Liver (tissue), 9 donors: ENCODE data around the gene IL21R. TPM values are rescaled to one million over a fixed set of nuclear protein-coding genes. Genes with fewer than 3 reads are reported as not detected.

ENCODE experiments used
- DNase-seq: peaks from one replicate; pipeline ENCODE4 v3.0.0-alpha.2; 2017; ENCODE audit warnings: low spot score
- H3K27ac ChIP-seq, 2 donors: one replicate each; pipeline ENCODE4 v1.7.0; 2013; ENCODE audit warnings: inconsistent platforms in 2 of 2, low read length in 2 of 2, control low read depth in 1 of 2, low read depth in 1 of 2, mild to moderate bottlenecking in 1 of 2
- H3K27me3 ChIP-seq, 4 donors: one replicate each; pipeline versions ENCODE4 v1.6.1 to v1.7.0; 2013; ENCODE audit warnings: low read length in 3 of 4, inconsistent platforms in 1 of 4, mild to moderate bottlenecking in 1 of 4, moderate library complexity in 1 of 4; ENCODE audit not compliant: control insufficient read depth in 4 of 4, insufficient read depth in 4 of 4
- H3K36me3 ChIP-seq, 4 donors: one replicate each; pipeline versions ENCODE4 v1.6.1 to v1.7.0; 2013; ENCODE audit warnings: low read length in 3 of 4, mild to moderate bottlenecking in 3 of 4, low read depth in 1 of 4, moderate library complexity in 1 of 4; ENCODE audit not compliant: control insufficient read depth in 4 of 4, insufficient read depth in 3 of 4
- H3K4me1 ChIP-seq, 4 donors: one replicate each; pipeline versions ENCODE4 v1.6.1 to v1.7.0; 2013; ENCODE audit warnings: low read length in 3 of 4, mild to moderate bottlenecking in 3 of 4, moderate library complexity in 1 of 4; ENCODE audit not compliant: control insufficient read depth in 4 of 4, insufficient read depth in 4 of 4
- H3K4me3 ChIP-seq, 3 donors: one replicate each; pipeline versions ENCODE4 v1.6.1 to v1.7.0; 2013; ENCODE audit warnings: low read length in 3 of 3, control low read depth in 1 of 3, low read depth in 1 of 3, mild to moderate bottlenecking in 1 of 3
- H3K9ac ChIP-seq, 2 donors: one replicate each; pipeline ENCODE4 v1.7.0; 2013; ENCODE audit warnings: low read length in 2 of 2, mild to moderate bottlenecking in 2 of 2, moderate library complexity in 2 of 2, control low read depth in 1 of 2, low read depth in 1 of 2
- H3K9me3 ChIP-seq, 4 donors: one replicate each; pipeline versions ENCODE4 v1.6.1 to v1.7.0; 2013; ENCODE audit warnings: low read length in 3 of 4; ENCODE audit not compliant: control insufficient read depth in 4 of 4
- ATF3 ChIP-seq: IDR thresholded peaks from 2 replicates; pipeline ENCODE4 v1.6.1; 2016; ENCODE audit warnings: antibody characterized with exemption
- CTCF ChIP-seq: fragments of 150-350 bp; IDR thresholded peaks from 2 replicates; pipeline ENCODE4 v1.5.1; 2017; ENCODE audit warnings: improper control_type of control experiment, low read depth, low read length; ENCODE audit not compliant: missing input control
- EGR1 ChIP-seq, 2 donors: IDR thresholded peaks; 2 replicates each; pipeline ENCODE4 v1.6.1; 2016 to 2018; ENCODE audit warnings: antibody characterized with exemption in 2 of 2, low read depth in 2 of 2
- FOXA1 ChIP-seq: IDR thresholded peaks from 2 replicates; pipeline ENCODE4 v1.6.1; 2016; ENCODE audit warnings: antibody characterized with exemption
- FOXA2 ChIP-seq: IDR thresholded peaks from 2 replicates; pipeline ENCODE4 v1.6.1; 2016; ENCODE audit warnings: antibody characterized with exemption
- GABPA ChIP-seq, 2 donors: IDR thresholded peaks in 1 of 2; conservative IDR thresholded peaks in 1 of 2; 2 replicates each; pipeline ENCODE4 v1.6.1; 2016; ENCODE audit warnings: antibody characterized with exemption in 2 of 2, mild to moderate bottlenecking in 1 of 2, moderate library complexity in 1 of 2
- MAX ChIP-seq: IDR thresholded peaks from 2 replicates; pipeline ENCODE4 v1.6.1; 2016; ENCODE audit warnings: antibody characterized with exemption
- NR2F2 ChIP-seq: IDR thresholded peaks from 2 replicates; pipeline ENCODE4 v1.6.1; 2016; ENCODE audit warnings: antibody characterized with exemption
- RXRA ChIP-seq, 2 donors: IDR thresholded peaks; 2 replicates each; pipeline ENCODE4 v1.6.1; 2017 to 2018; ENCODE audit warnings: antibody characterized with exemption in 2 of 2, mild to moderate bottlenecking in 1 of 2
- TAF1 ChIP-seq: conservative IDR thresholded peaks from 2 replicates; pipeline ENCODE4 v1.6.1; 2016; ENCODE audit warnings: antibody characterized with exemption, mild to moderate bottlenecking
- YY1 ChIP-seq: IDR thresholded peaks from 2 replicates; pipeline ENCODE4 v1.6.1; 2016; ENCODE audit warnings: antibody characterized with exemption, mild to moderate bottlenecking
- WGBS: extraction: QIAGEN DNeasy Blood & Tissue Kit; methylation state at CpG from one replicate; pipeline ENCODE4 v1.1.7; 2013; 5-methylcytosine and 5-hydroxymethylcytosine counted together
- polyA plus RNA-seq, 2 donors: library from polyadenylated mRNA; stranded (reverse) in 1 of 2; unstranded in 1 of 2; fragments of 200-250 nt in 1 of 2; fragments of >200 nt in 1 of 2; fragmentation: Nextera tagmentation in 1 of 2; extraction: Ambion mirVana in 1 of 2; gene quantifications; one replicate each; pipeline versions ENCODE4 v1.2.1 to v1.2.3, GENCODE V29; 2013 to 2015
- total RNA-seq, 2 donors: library from RNA; depleted of rRNA; stranded (reverse); fragments of >200 nt; gene quantifications; one replicate each; pipeline ENCODE4 v1.2.3, GENCODE V29; 2014
- TF ChIP-seq, protein P1 (sequence below): IDR thresholded peaks from 2 replicates; pipeline ENCODE4 v1.6.1; 2016; ENCODE audit warnings: antibody characterized with exemption, mild to moderate bottlenecking
- TF ChIP-seq, protein P2 (sequence below): IDR thresholded peaks from 2 replicates; pipeline ENCODE4 v1.6.1; 2016; ENCODE audit warnings: antibody characterized with exemption
- donor health status: healthy.
- donor health status: healthy.
- donor health status: healthy.
- donor health status: healthy.
- donor health status: healthy.

IL21R gene
- total and polyA plus RNA-seq, 4 donors = 0.19 to 0.84 (median 0.39) TPM

GRCh38 chr16:27383556-27384243 lies 18.3 kb upstream of the IL21R start:
- no peaks in the 10 kb centered on the region for H3K4me1 ChIP-seq
- WGBS = 72% methylated on average over 15 of the region's 15 CpGs
- H3K27ac ChIP-seq = no peak overlapping the region
- no peaks in the 10 kb centered on the region for H3K27me3 ChIP-seq
- H3K36me3 ChIP-seq = no peaks in the 10 kb centered on the region
- H3K9me3 ChIP-seq = peaks cover 0 to 4% (median 0%) of the 10 kb centered on the region in 4 donors
- H3K9ac ChIP-seq = no peak overlapping the region
- TF ChIP-seq YY1 (no peak), MAX (no peak), TAF1 (no peak)
- no peak for DNase-seq
- H3K4me3 ChIP-seq = no peak overlapping the region

GRCh38 chr16:27384425-27384824 lies 17.5 kb upstream of the IL21R start:
- DNase-seq = no peak
- Histone ChIP-seq H3K9me3 (peaks cover 0 to 4% (median 0%) of the 10 kb centered on the region in 4 donors), H3K4me1 (no peaks in the 10 kb centered on the region), H3K9ac (no peak overlapping the region), H3K27me3 (no peaks in the 10 kb centered on the region), H3K36me3 (no peaks in the 10 kb centered on the region), H3K27ac (no peak overlapping the region), H3K4me3 (no peak overlapping the region)
- TF ChIP-seq, protein P1, sequence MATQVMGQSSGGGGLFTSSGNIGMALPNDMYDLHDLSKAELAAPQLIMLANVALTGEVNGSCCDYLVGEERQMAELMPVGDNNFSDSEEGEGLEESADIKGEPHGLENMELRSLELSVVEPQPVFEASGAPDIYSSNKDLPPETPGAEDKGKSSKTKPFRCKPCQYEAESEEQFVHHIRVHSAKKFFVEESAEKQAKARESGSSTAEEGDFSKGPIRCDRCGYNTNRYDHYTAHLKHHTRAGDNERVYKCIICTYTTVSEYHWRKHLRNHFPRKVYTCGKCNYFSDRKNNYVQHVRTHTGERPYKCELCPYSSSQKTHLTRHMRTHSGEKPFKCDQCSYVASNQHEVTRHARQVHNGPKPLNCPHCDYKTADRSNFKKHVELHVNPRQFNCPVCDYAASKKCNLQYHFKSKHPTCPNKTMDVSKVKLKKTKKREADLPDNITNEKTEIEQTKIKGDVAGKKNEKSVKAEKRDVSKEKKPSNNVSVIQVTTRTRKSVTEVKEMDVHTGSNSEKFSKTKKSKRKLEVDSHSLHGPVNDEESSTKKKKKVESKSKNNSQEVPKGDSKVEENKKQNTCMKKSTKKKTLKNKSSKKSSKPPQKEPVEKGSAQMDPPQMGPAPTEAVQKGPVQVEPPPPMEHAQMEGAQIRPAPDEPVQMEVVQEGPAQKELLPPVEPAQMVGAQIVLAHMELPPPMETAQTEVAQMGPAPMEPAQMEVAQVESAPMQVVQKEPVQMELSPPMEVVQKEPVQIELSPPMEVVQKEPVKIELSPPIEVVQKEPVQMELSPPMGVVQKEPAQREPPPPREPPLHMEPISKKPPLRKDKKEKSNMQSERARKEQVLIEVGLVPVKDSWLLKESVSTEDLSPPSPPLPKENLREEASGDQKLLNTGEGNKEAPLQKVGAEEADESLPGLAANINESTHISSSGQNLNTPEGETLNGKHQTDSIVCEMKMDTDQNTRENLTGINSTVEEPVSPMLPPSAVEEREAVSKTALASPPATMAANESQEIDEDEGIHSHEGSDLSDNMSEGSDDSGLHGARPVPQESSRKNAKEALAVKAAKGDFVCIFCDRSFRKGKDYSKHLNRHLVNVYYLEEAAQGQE = no peak
- TF ChIP-seq GABPA (IDR thresholded peaks at IDR 0.05 in 1 of 2, conservative IDR thresholded peaks at IDR 0.05 in 1 of 2) = no peak
- no peak for TF ChIP-seq NR2F2
- TF ChIP-seq EGR1 (IDR thresholded peaks at IDR 0.05; ENCODE audit: low read depth in 2 of 2) = no peak
- TF ChIP-seq CTCF = no peak
- TF ChIP-seq FOXA2 = no peak
- no peak for TF ChIP-seq ATF3
- TF ChIP-seq FOXA1 = no peak
- TF ChIP-seq, protein P2, sequence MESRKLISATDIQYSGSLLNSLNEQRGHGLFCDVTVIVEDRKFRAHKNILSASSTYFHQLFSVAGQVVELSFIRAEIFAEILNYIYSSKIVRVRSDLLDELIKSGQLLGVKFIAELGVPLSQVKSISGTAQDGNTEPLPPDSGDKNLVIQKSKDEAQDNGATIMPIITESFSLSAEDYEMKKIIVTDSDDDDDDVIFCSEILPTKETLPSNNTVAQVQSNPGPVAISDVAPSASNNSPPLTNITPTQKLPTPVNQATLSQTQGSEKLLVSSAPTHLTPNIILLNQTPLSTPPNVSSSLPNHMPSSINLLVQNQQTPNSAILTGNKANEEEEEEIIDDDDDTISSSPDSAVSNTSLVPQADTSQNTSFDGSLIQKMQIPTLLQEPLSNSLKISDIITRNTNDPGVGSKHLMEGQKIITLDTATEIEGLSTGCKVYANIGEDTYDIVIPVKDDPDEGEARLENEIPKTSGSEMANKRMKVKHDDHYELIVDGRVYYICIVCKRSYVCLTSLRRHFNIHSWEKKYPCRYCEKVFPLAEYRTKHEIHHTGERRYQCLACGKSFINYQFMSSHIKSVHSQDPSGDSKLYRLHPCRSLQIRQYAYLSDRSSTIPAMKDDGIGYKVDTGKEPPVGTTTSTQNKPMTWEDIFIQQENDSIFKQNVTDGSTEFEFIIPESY = no peak
- no peak for TF ChIP-seq RXRA (IDR thresholded peaks at IDR 0.05)
- WGBS = 71% methylated on average over 5 of the region's 5 CpGs
